ENCODE results near the gene ZNF532. TPM values are rescaled to one million over a fixed set of nuclear protein-coding genes. Genes with fewer than 3 reads are reported as not detected.

ZNF532 gene
- total and polyA plus RNA-seq, 4 donors = 19.3 to 194 (median 113) TPM

DNA sequence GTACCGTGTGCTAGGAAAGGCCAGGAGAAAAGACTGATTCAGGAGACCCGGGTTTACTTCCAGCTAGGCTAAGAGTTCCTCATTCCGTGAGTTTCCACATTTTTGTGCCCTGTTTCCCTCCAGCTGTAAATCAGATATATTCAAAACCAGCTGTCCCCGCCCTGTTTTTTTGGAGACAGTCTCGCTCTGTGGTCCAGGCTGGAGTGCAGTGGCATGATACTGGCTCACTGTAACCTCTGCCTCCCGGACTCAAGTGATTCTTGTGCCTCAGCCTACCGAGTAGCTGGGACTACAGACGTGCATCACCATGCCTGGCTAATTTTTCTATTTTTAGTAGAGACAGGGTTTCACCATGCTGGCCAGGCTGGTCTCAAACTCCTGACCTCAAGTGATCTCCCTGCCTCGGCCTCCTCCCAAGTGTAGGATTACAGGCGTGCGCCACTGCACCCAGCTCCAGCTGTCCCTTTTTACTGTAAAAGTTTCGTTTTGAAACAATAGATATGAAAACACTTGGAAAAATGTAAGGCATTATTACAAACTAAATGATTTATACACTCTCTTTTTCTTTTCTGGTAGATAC, 162.2 kb downstream of the ZNF532 start:
- Histone ChIP-seq H3K36me3 (ENCODE audit: control insufficient read depth in 1 of 2, insufficient read depth in 2 of 2, low read length in 1 of 2) (no peaks in the 10 kb centered on the region), H3K27me3 (ENCODE audit: control insufficient read depth in 1 of 2, insufficient read depth in 2 of 2, low read length in 1 of 2) (no peaks in the 10 kb centered on the region), H3K4me1 (ENCODE audit: control insufficient read depth in 1 of 2, insufficient read depth in 2 of 2, low read length in 2 of 2) (peaks cover 0 to 2% of the 10 kb centered on the region in 2 donors), H3K4me3 (ENCODE audit: low read length in 2 of 2) (no peak overlapping the region), H3K9me3 (ENCODE audit: control insufficient read depth, low read length) (no peaks in the 10 kb centered on the region), H3K27ac (ENCODE audit: low read depth in 1 of 2, low read length in 2 of 2) (peak overlapping the region in 1 of 2 donors; percentile 68)
- intact Hi-C loops (cut with DNase I) = no loop called here
- ATAC-seq (ENCODE audit: low FRiP score) = no peak
- peak in 1 of 2 donors; percentile 68 for DNase-seq
- WGBS, 2 donors = 28 to 41% methylated on average over 12 of the region's 12 CpGs

DNA sequence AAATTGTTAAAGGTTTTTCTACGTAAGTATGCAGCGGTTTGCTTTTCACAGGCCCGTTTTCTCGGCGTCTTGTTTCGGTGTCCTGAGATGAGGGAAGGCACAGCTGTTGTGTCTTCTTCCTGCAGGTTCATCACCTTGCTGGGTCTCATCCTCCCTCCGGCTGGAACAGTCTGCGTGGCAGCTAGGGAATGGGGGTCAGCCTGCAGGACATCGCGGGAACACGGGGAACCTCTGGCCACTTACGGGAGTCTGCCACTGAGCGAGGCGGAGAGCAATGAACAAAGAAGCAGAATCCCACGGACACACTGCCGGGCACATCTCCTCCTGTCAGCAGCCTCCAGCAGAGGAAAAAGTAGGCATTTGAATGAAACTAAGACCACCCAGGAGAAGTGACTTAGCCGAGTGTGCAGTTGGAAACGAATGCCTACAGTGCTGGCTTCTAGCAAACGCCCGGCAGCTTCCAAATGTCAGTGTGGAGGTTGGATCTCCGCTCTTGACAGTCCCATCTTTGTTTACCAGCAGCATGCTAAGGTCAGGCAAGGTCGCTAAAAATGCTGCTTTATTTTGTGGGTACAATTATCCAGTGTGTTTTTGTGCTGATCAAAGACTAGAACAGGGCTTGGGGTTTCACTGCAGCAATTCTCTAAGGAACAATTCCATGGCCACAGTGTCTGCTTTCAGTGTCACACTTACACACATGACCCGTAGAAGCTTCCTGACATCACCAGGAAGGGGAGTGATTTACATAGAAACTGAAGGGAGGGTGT, 165.2 kb downstream of the ZNF532 start:
- DNase-seq = no peak
- intact Hi-C loops (cut with DNase I) = no loop called here
- WGBS, 2 donors = 88 to 90% methylated on average over 23 of the region's 23 CpGs
- H3K27ac ChIP-seq (ENCODE audit: low read depth in 1 of 2, low read length in 2 of 2) = no peak overlapping the region
- no peak overlapping the region for H3K4me3 ChIP-seq (ENCODE audit: low read length in 2 of 2)
- no peaks in the 10 kb centered on the region for H3K4me1 ChIP-seq (ENCODE audit: control insufficient read depth in 1 of 2, insufficient read depth in 2 of 2, low read length in 2 of 2)
- no peaks in the 10 kb centered on the region for H3K9me3 ChIP-seq (ENCODE audit: control insufficient read depth, low read length)
- ATAC-seq (ENCODE audit: low FRiP score) = no peak
- no peaks in the 10 kb centered on the region for H3K36me3 ChIP-seq (ENCODE audit: control insufficient read depth in 1 of 2, insufficient read depth in 2 of 2, low read length in 1 of 2)
- H3K27me3 ChIP-seq (ENCODE audit: control insufficient read depth in 1 of 2, insufficient read depth in 2 of 2, low read length in 1 of 2) = no peaks in the 10 kb centered on the region

DNA sequence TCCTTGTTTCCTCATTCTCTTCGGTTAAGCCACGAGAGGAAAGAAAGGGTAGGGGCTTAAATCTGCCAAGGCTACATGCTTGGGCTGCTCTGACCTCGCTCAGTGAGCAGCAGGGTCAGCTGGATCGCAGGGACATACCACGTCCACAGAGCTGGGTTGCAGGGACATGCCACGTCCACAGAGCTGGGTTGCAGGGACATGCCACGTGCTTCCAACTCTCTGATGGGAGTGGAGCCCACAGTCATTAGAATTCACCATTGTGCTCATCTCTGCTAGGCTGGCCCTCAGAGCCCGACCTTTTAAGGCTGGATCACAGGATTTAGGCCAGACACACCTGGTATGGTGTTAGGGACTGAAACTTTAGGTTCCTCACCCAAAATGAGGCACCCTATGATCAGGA, 167.6 kb downstream of the ZNF532 start:
- WGBS, 2 donors = 91 to 94% methylated on average over 8 of the region's 8 CpGs
- DNase-seq = no peak

DNA sequence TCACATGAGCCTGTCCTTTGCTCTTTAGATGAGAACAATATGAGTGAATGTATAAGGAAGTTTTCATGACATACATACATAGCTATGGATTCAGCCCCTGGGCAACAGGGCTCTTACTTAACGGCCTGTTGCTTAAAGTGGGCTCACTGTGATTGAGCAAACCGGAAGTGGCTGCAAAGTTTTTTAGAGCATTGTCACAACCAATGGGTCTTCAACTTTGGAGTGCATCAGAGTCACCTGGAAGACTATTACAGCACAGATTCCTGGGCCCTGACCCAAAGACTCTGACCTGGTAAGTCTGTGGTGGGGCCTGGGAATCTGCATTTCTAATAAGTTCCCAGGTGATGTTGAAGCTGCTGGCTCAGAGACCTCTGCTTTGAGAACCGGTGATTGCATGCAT, 168.7 kb downstream of the ZNF532 start:
- H3K27ac ChIP-seq (ENCODE audit: low read depth in 1 of 2, low read length in 2 of 2) = no peak overlapping the region

More for the DNA sequence above, 167.6 kb downstream of the ZNF532 start:
- no peak overlapping the region for H3K4me3 ChIP-seq (ENCODE audit: low read length in 2 of 2)
- no peaks in the 10 kb centered on the region for H3K9me3 ChIP-seq (ENCODE audit: control insufficient read depth, low read length)
- ATAC-seq (ENCODE audit: low FRiP score) = no peak
- no peaks in the 10 kb centered on the region for H3K4me1 ChIP-seq (ENCODE audit: control insufficient read depth in 1 of 2, insufficient read depth in 2 of 2, low read length in 2 of 2)
- H3K27ac ChIP-seq (ENCODE audit: low read depth in 1 of 2, low read length in 2 of 2) = no peak overlapping the region
- intact Hi-C loops (cut with DNase I) = no loop called here
- H3K27me3 ChIP-seq (ENCODE audit: control insufficient read depth in 1 of 2, insufficient read depth in 2 of 2, low read length in 1 of 2) = no peaks in the 10 kb centered on the region
- H3K36me3 ChIP-seq (ENCODE audit: control insufficient read depth in 1 of 2, insufficient read depth in 2 of 2, low read length in 1 of 2) = no peaks in the 10 kb centered on the region

DNA sequence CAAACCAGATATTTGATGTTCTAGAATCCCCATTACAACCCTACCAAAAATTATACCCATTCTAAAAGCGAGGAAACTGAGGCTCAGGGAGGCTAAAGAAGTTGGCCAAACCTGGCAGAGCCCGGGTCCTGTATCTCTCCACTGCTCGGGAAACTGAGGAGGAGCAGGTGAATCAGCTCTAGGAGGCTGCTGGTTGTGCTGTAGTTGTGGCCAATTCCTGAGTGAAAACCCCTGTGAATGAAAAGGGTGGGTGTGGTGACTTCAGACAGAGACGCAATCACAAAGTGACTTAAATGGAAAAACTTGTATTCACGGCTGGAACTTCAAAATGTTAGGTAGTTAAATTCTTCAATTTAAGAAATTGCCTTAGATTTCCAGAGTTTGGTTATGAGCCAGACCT, 169.3 kb downstream of the ZNF532 start:
- WGBS, 2 donors = 84 to 89% methylated on average over 5 of the region's 5 CpGs
- Histone ChIP-seq H3K27ac (ENCODE audit: low read depth in 1 of 2, low read length in 2 of 2) (no peak overlapping the region), H3K27me3 (ENCODE audit: control insufficient read depth in 1 of 2, insufficient read depth in 2 of 2, low read length in 1 of 2) (no peaks in the 10 kb centered on the region), H3K4me1 (ENCODE audit: control insufficient read depth in 1 of 2, insufficient read depth in 2 of 2, low read length in 2 of 2) (no peaks in the 10 kb centered on the region), H3K9me3 (ENCODE audit: control insufficient read depth, low read length) (no peaks in the 10 kb centered on the region), H3K4me3 (ENCODE audit: low read length in 2 of 2) (no peak overlapping the region), H3K36me3 (ENCODE audit: control insufficient read depth in 1 of 2, insufficient read depth in 2 of 2, low read length in 1 of 2) (no peaks in the 10 kb centered on the region)
- intact Hi-C loops (cut with DNase I) = no loop called here
- DNase-seq = no peak
- ATAC-seq (ENCODE audit: low FRiP score) = no peak

More for the DNA sequence above, 168.7 kb downstream of the ZNF532 start:
- intact Hi-C loops (cut with DNase I) = no loop called here
- H3K27me3 ChIP-seq (ENCODE audit: control insufficient read depth in 1 of 2, insufficient read depth in 2 of 2, low read length in 1 of 2) = no peaks in the 10 kb centered on the region
- WGBS, 2 donors = 96 to 97% methylated on average over 3 of the region's 3 CpGs
- no peaks in the 10 kb centered on the region for H3K4me1 ChIP-seq (ENCODE audit: control insufficient read depth in 1 of 2, insufficient read depth in 2 of 2, low read length in 2 of 2)
- ATAC-seq (ENCODE audit: low FRiP score) (no peak), DNase-seq (no peak)
- no peaks in the 10 kb centered on the region for H3K9me3 ChIP-seq (ENCODE audit: control insufficient read depth, low read length)
- H3K36me3 ChIP-seq (ENCODE audit: control insufficient read depth in 1 of 2, insufficient read depth in 2 of 2, low read length in 1 of 2) = no peaks in the 10 kb centered on the region
- H3K4me3 ChIP-seq (ENCODE audit: low read length in 2 of 2) = no peak overlapping the region

DNA sequence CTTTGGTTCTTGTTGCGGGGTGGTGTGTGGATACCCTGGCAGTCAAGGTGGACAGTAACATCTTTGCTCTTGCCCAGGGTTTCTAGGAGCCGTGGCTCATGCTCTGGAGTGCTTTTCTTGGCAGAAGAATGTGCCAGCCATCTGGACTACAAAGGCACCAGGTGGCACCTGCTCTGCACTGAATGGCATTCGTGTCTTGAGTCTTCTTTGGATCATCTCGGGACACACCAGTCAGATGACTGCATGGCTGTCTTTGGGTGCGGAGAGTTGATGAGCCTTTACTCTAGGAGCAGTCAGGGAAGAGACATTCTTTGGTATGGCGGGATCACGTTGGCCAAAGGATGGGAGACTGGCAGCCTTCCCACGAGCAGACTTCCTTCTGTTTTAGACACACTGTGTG, 170.9 kb downstream of the ZNF532 start:
- no peaks in the 10 kb centered on the region for H3K27me3 ChIP-seq (ENCODE audit: control insufficient read depth in 1 of 2, insufficient read depth in 2 of 2, low read length in 1 of 2)
- DNase-seq (no peak), ATAC-seq (ENCODE audit: low FRiP score) (no peak)
- H3K4me1 ChIP-seq (ENCODE audit: control insufficient read depth in 1 of 2, insufficient read depth in 2 of 2, low read length in 2 of 2) = no peaks in the 10 kb centered on the region
- no peaks in the 10 kb centered on the region for H3K36me3 ChIP-seq (ENCODE audit: control insufficient read depth in 1 of 2, insufficient read depth in 2 of 2, low read length in 1 of 2)
- no peak overlapping the region for H3K4me3 ChIP-seq (ENCODE audit: low read length in 2 of 2)
- 88 to 93% methylated on average over 8 of the region's 8 CpGs for WGBS, 2 donors
- H3K9me3 ChIP-seq (ENCODE audit: control insufficient read depth, low read length) = no peaks in the 10 kb centered on the region
- intact Hi-C loops (cut with DNase I) = no loop called here
- no peak overlapping the region for H3K27ac ChIP-seq (ENCODE audit: low read depth in 1 of 2, low read length in 2 of 2)

Other genes with a start within 250 kb of the ZNF532 start
- under 1 TPM; 0.06 to 0.10 TPM for gene ALPK2, start 235.8 kb upstream of the ZNF532 start, total RNA-seq
- under 1 TPM in 1 of 2 donors, not detected in 1; 0.38 TPM for gene ALPK2, start 235.8 kb upstream of the ZNF532 start, polyA plus RNA-seq
- 10 to 100 TPM; 21.5 to 27.4 TPM for gene MALT1, start 193.4 kb upstream of the ZNF532 start, total RNA-seq
- gene MALT1, start 193.4 kb upstream of the ZNF532 start, polyA plus RNA-seq = 1 to 10 TPM; 3.0 to 5.9 TPM